HG03196 (cell line): ENCODE results near the gene CLIC3.

Source experiments
- ATAC-seq: cut with Tn5 transposase; IDR thresholded peaks from one replicate; pipeline ENCODE4 v1.9.1; 2021; ENCODE audit not compliant: unreplicated experiment

Gene CLIC3

GRCh38 chr9:136969150-136969549, 27.2 kb downstream of the CLIC3 start:
- no peak for ATAC-seq

- no peak for ATAC-seq
Observed at GRCh38 chr9:136968333-136969127, 27.8 kb downstream of the CLIC3 start.

GRCh38 chr9:136965771-136966484, 30.4 kb downstream of the CLIC3 start:
- no peak for ATAC-seq

- ATAC-seq: no peak
Observed at GRCh38 chr9:136964833-136965422, 31.4 kb downstream of the CLIC3 start.

- no peak for ATAC-seq
Observed at GRCh38 chr9:136964171-136964689, 32.1 kb downstream of the CLIC3 start.

GRCh38 chr9:136963751-136964150, 32.6 kb downstream of the CLIC3 start:
- ATAC-seq: no peak

- ATAC-seq: no peak
Observed at GRCh38 chr9:136963341-136963740, 33.0 kb downstream of the CLIC3 start.

GRCh38 chr9:136962701-136963248, 33.6 kb downstream of the CLIC3 start:
- no peak for ATAC-seq

- ATAC-seq: no peak
Observed at GRCh38 chr9:136962163-136962562, 34.2 kb downstream of the CLIC3 start.

GRCh38 chr9:136961279-136962065, 34.9 kb downstream of the CLIC3 start:
- no peak for ATAC-seq

GRCh38 chr9:136960938-136961275, 35.5 kb downstream of the CLIC3 start:
- no peak for ATAC-seq

- no peak for ATAC-seq
Observed at GRCh38 chr9:136960212-136960937, 36.0 kb downstream of the CLIC3 start.

GRCh38 chr9:136958898-136959850, 37.2 kb downstream of the CLIC3 start:
- no peak for ATAC-seq

GRCh38 chr9:136958473-136958872, 37.9 kb downstream of the CLIC3 start:
- no peak for ATAC-seq

GRCh38 chr9:136957901-136958300, 38.5 kb downstream of the CLIC3 start:
- ATAC-seq: no peak

- ATAC-seq: no peak
Observed at GRCh38 chr9:136957461-136957860, 38.9 kb downstream of the CLIC3 start.

GRCh38 chr9:136956604-136957003, 39.8 kb downstream of the CLIC3 start:
- no peak for ATAC-seq

GRCh38 chr9:136955943-136956335, 40.4 kb downstream of the CLIC3 start:
- ATAC-seq: no peak
